Spleen (tissue), 11 donors: ENCODE results near the gene INAVA. TPM values are rescaled to one million over a fixed set of nuclear protein-coding genes. Genes with fewer than 3 reads are reported as not detected.

Source experiments
- DNase-seq: peaks from one replicate; pipeline ENCODE4 v3.0.0-alpha.2; 2020
- H3K27ac ChIP-seq, 8 donors: fragments of 200-600 bp; sonication (generic) in 7 of 8; 1 replicate in 4 of 8; 2 replicates in 4 of 8; pipeline versions ENCODE4 v1.5.0 to v1.8.0; 2016 to 2021; ENCODE audit warnings: inconsistent platforms in 4 of 8, mild to moderate bottlenecking in 4 of 8, moderate library complexity in 1 of 8
- H3K27me3 ChIP-seq, 7 donors: fragments of 200-600 bp; sonication (generic) in 6 of 7; replicated peaks in 1 of 7; 1 replicate in 4 of 7; 2 replicates in 3 of 7; pipeline versions ENCODE4 v1.5.0 to v1.8.0; 2016 to 2021; ENCODE audit warnings: inconsistent platforms in 3 of 7, mild to moderate bottlenecking in 1 of 7
- H3K36me3 ChIP-seq, 6 donors: fragments of 200-600 bp; sonication (generic) in 5 of 6; 1 replicate in 4 of 6; 2 replicates in 2 of 6; pipeline versions ENCODE4 v1.5.0 to v1.8.0; 2016 to 2021; ENCODE audit warnings: inconsistent platforms in 2 of 6
- H3K4me1 ChIP-seq, 6 donors: fragments of 200-600 bp; sonication (generic) in 5 of 6; 1 replicate in 3 of 6; 2 replicates in 3 of 6; pipeline versions ENCODE4 v1.5.0 to v1.8.0; 2016 to 2021; ENCODE audit warnings: inconsistent platforms in 3 of 6
- H3K4me3 ChIP-seq, 8 donors: fragments of 200-600 bp; sonication (generic) in 7 of 8; 1 replicate in 4 of 8; 2 replicates in 4 of 8; pipeline versions ENCODE4 v1.5.0 to v1.8.0; 2016 to 2021; ENCODE audit warnings: inconsistent platforms in 4 of 8, mild to moderate bottlenecking in 4 of 8, moderate library complexity in 2 of 8
- H3K9me3 ChIP-seq, 8 donors: fragments of 200-600 bp; sonication (generic) in 7 of 8; 1 replicate in 4 of 8; 2 replicates in 4 of 8; pipeline versions ENCODE4 v1.5.0 to v1.8.0; 2016 to 2021; ENCODE audit warnings: inconsistent platforms in 4 of 8
- CTCF ChIP-seq, 11 experiments: fragments of 200-600 bp in 7 of 11; fragments of 450-650 bp in 4 of 11; sonication (generic) in 4 of 11; IDR thresholded peaks in 8 of 11; conservative IDR thresholded peaks in 3 of 11; 1 replicate in 7 of 11; 2 replicates in 4 of 11; pipeline versions ENCODE4 v1.4.0 to v1.8.0; 2016 to 2021; ENCODE audit warnings: antibody characterized with exemption in 11 of 11, inconsistent platforms in 4 of 11, mild to moderate bottlenecking in 1 of 11
- POLR2A ChIP-seq, 3 donors: fragments of 450-650 bp; IDR thresholded peaks; one replicate each; pipeline ENCODE4 v1.5.1; 2017; ENCODE audit warnings: antibody characterized with exemption in 3 of 3, mild to moderate bottlenecking in 1 of 3
- POLR2AphosphoS5 ChIP-seq, 3 donors: sonication (generic); formaldehyde crosslinking; IDR thresholded peaks; one replicate each; pipeline ENCODE4 v1.5.1; 2017; ENCODE audit warnings: antibody characterized with exemption in 3 of 3
- WGBS, 5 donors: extraction: QIAGEN DNeasy Blood & Tissue Kit in 3 of 5; methylation state at CpG; one replicate each; pipeline versions ENCODE4 v1.1.5 to v1.1.7; 2013 to 2018; 5-methylcytosine and 5-hydroxymethylcytosine counted together
- intact Hi-C: fragments of 100-400 bp; cut with DNase I; formaldehyde crosslinking; loops from one replicate; pipeline ENCODE4 v1.15.0; 2023; ENCODE audit warnings: low total_unique reads
- polyA plus RNA-seq, 3 donors: library from polyadenylated mRNA; stranded (reverse); fragments of 200-250 nt; gene quantifications; one replicate each; pipeline ENCODE4 v1.2.1, GENCODE V29; 2013
- total RNA-seq, 7 donors: library from RNA; depleted of rRNA in 3 of 7; stranded (reverse); fragments of >200 nt in 3 of 7; fragmentation: NEBNext Ultra II Directional in 4 of 7; extraction: Animal tissue kit (Norgen Biotek cat#: 25700) in 4 of 7; gene quantifications; one replicate each; pipeline versions ENCODE4 v1.1.0 to v1.2.1, GENCODE V29; 2016 to 2021
- donor health status: healthy with polysubstance abuse.
- donor health status: DM: no; HTN: no; CAD: no; lungs with moderate emphysema.
- donor health status: DM: no; HTN: no; CAD: no.
- donor health status: Bipolar disorder and iron deficiency.
- donor health status: healthy.
- donor health status: DM: no; HTN: no; CAD: no.
- donor health status: DM: yes; HTN: yes; CAD: no.

INAVA gene
- total and polyA plus RNA-seq, 10 donors: 0.32 to 1.4 (median 0.42) TPM; not detected in 3

DNA sequence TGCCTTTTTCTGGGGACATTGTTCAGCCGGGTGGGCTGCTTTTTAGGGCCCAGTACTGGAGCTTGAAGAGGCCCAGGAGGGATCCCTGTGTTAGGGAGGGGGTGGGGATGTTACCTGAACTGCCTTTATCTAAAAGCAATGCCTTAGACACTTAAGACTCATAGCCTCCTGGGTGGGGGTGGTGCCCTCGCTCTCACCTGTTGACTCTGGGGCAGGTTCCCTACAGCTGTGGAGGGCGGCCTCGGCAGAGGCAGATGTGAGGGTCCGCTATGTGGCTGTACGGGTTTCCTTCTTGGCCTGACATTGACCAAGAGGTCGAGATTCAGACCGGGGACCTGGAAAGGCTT, 716 bp downstream of the INAVA start:
- intact Hi-C loops: no loop called here
- Histone ChIP-seq H3K4me3 (no peak overlapping the region), H3K27ac (no peak overlapping the region), H3K36me3 (no peaks in the 10 kb centered on the region), H3K4me1 (peaks cover 0 to 37% (median 21%) of the 10 kb centered on the region in 6 donors), H3K9me3 (no peaks in the 10 kb centered on the region), H3K27me3 (peaks cover 0 to 24% (median 15%) of the 10 kb centered on the region in 7 donors)
- WGBS, 5 donors: 65 to 94% (median 82%) methylated on average over 4 to 8 of the region's 8 CpGs
- DNase-seq: no peak
- no peak for TF ChIP-seq POLR2AphosphoS5 (IDR thresholded peaks at IDR 0.05)

DNA sequence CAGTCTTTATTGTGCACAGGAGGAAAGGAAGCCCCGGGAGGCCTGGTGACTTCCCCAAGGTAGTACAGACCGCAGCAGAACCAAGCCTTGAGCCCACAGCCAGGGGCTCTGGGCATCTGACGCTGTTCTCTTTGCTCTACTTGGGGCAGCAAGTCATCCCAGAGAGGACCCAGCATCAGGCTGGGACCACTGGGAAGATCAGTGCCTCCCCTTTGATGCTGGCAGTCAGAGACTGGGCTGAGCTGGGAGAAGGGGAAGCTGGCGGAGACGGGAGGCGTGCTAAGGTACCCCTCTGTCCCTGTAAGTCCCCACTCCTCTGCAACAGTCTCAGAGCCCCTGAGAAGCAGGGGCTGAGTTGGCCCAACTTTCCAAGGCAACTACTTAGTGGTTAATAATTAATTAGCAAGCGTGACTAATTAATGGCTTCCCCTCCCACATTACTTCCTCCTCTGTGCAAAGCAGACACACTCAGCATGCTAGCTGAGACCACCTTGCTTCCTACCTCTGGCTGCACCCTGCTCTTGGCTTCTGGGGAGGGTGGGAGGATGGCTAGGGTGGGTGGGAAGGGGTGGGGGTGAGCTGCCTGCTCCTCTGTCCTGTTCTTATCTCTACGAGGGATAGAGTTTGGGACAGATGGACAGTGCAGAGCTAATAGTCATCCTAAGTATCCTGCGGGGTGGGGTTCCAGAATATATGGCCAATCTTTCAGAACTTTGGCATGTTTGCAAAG, 1.3 kb downstream of the INAVA start:
- no peak overlapping the region for H3K27ac ChIP-seq
- H3K27me3 ChIP-seq: peaks cover 0 to 19% (median 11%) of the 10 kb centered on the region in 7 donors
- no peak overlapping the region for H3K4me3 ChIP-seq
- H3K9me3 ChIP-seq: no peaks in the 10 kb centered on the region
- intact Hi-C loops: no loop called here
- no peak for TF ChIP-seq POLR2AphosphoS5 (IDR thresholded peaks at IDR 0.05)
- no peak for TF ChIP-seq CTCF (IDR thresholded peaks at IDR 0.05 in 8 of 11, conservative IDR thresholded peaks at IDR 0.05 in 3 of 11)
- no peak for TF ChIP-seq POLR2A (IDR thresholded peaks at IDR 0.05)
- H3K36me3 ChIP-seq: no peaks in the 10 kb centered on the region
- WGBS, 5 donors: 64 to 88% (median 79%) methylated on average over 3 to 9 of the region's 9 CpGs
- DNase-seq: peak; percentile 63
- peaks cover 0 to 32% (median 16%) of the 10 kb centered on the region in 6 donors for H3K4me1 ChIP-seq

DNA sequence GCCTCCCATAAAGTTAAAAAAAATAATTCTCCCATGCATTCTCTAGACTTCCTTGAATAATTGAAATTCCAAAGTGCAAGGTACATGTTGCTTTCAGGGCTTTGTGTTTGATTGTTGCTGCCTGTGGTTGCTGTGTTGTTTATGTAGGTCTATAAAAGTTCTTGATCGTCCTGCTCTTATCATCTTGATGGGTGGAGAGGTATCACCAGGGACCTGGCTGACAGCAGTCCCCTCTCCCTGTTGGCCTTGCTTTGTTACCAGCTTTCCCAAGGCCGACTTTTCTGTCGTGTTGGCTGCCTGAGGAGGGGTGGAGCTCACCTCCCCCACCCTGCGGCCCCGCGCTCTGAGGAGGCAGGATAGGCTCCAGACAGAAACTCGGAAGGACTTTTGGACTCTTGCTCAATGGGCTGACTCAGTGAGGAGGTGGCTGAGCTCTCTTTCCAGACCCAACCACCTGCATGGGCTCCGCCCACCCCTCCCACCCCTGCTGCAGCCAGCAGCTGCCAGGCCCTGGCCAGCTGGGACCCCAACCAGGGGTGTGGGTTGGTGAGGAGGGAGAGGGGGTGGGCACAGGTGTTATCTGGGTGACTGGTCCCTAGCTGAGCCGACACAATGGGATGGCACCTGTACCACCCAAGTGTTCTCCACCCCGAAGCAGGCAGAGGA, 2.0 kb downstream of the INAVA start:
- no peak overlapping the region for H3K4me3 ChIP-seq
- no peak for TF ChIP-seq POLR2A (IDR thresholded peaks at IDR 0.05)
- no peak for TF ChIP-seq POLR2AphosphoS5 (IDR thresholded peaks at IDR 0.05)
- TF ChIP-seq CTCF (IDR thresholded peaks at IDR 0.05 in 8 of 11, conservative IDR thresholded peaks at IDR 0.05 in 3 of 11): no peak
- H3K4me1 ChIP-seq: peaks cover 0 to 25% (median 9%) of the 10 kb centered on the region in 6 donors
- H3K27ac ChIP-seq: no peak overlapping the region
- peaks cover 0 to 12% (median 4%) of the 10 kb centered on the region in 7 donors for H3K27me3 ChIP-seq
- peak; percentile 33 for DNase-seq
- no peaks in the 10 kb centered on the region for H3K36me3 ChIP-seq
- intact Hi-C loops: no loop called here
- H3K9me3 ChIP-seq: no peaks in the 10 kb centered on the region
- WGBS, 5 donors: 69 to 77% (median 72%) methylated on average over 10 of the region's 10 CpGs

DNA sequence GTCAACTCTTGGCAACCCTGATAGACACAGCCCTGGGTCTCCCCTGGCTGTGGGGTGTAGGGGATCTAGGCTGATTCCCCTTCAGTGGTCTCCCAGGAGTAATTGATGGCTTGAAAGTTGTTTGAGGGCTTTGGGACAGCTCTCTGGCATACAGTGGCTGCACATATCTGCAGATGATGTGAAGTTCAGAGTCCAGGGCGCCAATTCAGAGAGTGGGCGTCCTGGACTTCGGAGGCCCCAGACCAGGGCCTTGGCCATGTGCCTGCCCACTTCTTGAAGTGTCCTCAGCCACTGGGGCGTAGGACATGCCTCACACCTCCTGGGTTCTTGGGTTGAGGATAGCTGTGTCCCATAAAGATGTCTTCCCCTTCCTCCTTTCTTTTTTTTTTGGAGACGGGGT, 2.6 kb downstream of the INAVA start:
- peaks cover 0 to 6% (median 0%) of the 10 kb centered on the region in 7 donors for H3K27me3 ChIP-seq
- H3K4me1 ChIP-seq: peaks cover 0 to 19% (median 3%) of the 10 kb centered on the region in 6 donors
- no peak overlapping the region for H3K27ac ChIP-seq
- H3K4me3 ChIP-seq: no peak overlapping the region
- no peaks in the 10 kb centered on the region for H3K36me3 ChIP-seq
- TF ChIP-seq POLR2A (IDR thresholded peaks at IDR 0.05) (no peak), POLR2AphosphoS5 (IDR thresholded peaks at IDR 0.05) (no peak), CTCF (IDR thresholded peaks at IDR 0.05 in 8 of 11, conservative IDR thresholded peaks at IDR 0.05 in 3 of 11) (no peak)
- WGBS, 5 donors: 93 to 98% (median 94%) methylated on average over 5 of the region's 5 CpGs
- no peaks in the 10 kb centered on the region for H3K9me3 ChIP-seq
- peak; percentile 47 for DNase-seq
- intact Hi-C loops: no loop called here
